Bronchial epithelial cell (primary cell): ENCODE measurements around the gene AHCY. TPM values are rescaled to one million over a fixed set of nuclear protein-coding genes. Genes with fewer than 3 reads are reported as not detected.
"Not testable (repeated sequence)": the region's sequence is repeated elsewhere in the genome, so short reads cannot be mapped to it uniquely, and the experiment has no call there.

Source experiments
- DNase-seq: peaks from one replicate; pipeline ENCODE4 v3.0.0-alpha.2; 2010; ENCODE audit warnings: low read depth
- FAIRE-seq: peaks from 2 replicates; lab custom pipeline; 2011; peaks lifted over from hg19 to GRCh38; lab: Jason Lieb, UNC
- H3K27me3 ChIP-seq: 2 replicates; pipeline ENCODE4 v1.5.1; 2011; ENCODE audit warnings: low read length; ENCODE audit not compliant: control insufficient read depth, insufficient read depth
- H3K36me3 ChIP-seq: 2 replicates; pipeline ENCODE4 v1.5.1; 2011; ENCODE audit warnings: low read length; ENCODE audit not compliant: control insufficient read depth, insufficient read depth
- H3K4me3 ChIP-seq: 2 replicates; pipeline ENCODE4 v1.5.1; 2011; ENCODE audit warnings: mild to moderate bottlenecking, low read depth, low read length, control low read depth
- CTCF ChIP-seq: IDR thresholded peaks from 2 replicates; pipeline ENCODE4 v1.5.1; 2011; ENCODE audit warnings: mild to moderate bottlenecking, moderate library complexity, low read length, control low read depth, inconsistent platforms; ENCODE audit not compliant: insufficient read depth, severe bottlenecking
- total RNA-seq: library from RNA; depleted of rRNA; stranded (reverse); fragments of >200 nt; gene quantifications from 2 replicates; pipeline ENCODE4 v1.2.1, GENCODE V29; 2014

AHCY gene
- total RNA-seq, 1 donor from 2014 or later: 278 TPM

- no peak for FAIRE-seq
- H3K4me3 ChIP-seq: peak overlapping the region; percentile 58
- no peak for TF ChIP-seq CTCF
Observed at GRCh38 chr20:34301587-34302311, 1.4 kb downstream of the AHCY start.

GRCh38 chr20:34300809-34301586, 2.2 kb downstream of the AHCY start:
- DNase-seq (no peak), FAIRE-seq (no peak)
- TF ChIP-seq CTCF: no peak
- Histone ChIP-seq H3K36me3 (peaks cover 3% of the 10 kb centered on the region), H3K27me3 (no peaks in the 10 kb centered on the region), H3K4me3 (no peak overlapping the region)

More at GRCh38 chr20:34301587-34302311, 1.4 kb downstream of the AHCY start:
- no peak for DNase-seq
- Histone ChIP-seq H3K27me3 (no peaks in the 10 kb centered on the region), H3K36me3 (peaks cover 2% of the 10 kb centered on the region)

GRCh38 chr20:34300256-34300806, 2.8 kb downstream of the AHCY start:
- FAIRE-seq (no peak), DNase-seq (peak; percentile 59)
- TF ChIP-seq CTCF: no peak
- no peak overlapping the region for H3K4me3 ChIP-seq
- H3K27me3 ChIP-seq: no peaks in the 10 kb centered on the region
- H3K36me3 ChIP-seq: peaks cover 6% of the 10 kb centered on the region

- FAIRE-seq (no peak), DNase-seq (no peak)
- no peak overlapping the region for H3K4me3 ChIP-seq
- H3K36me3 ChIP-seq: peaks cover 11% of the 10 kb centered on the region
- no peak for TF ChIP-seq CTCF
- H3K27me3 ChIP-seq: no peaks in the 10 kb centered on the region
Observed at GRCh38 chr20:34299556-34300255, 3.4 kb downstream of the AHCY start.

GRCh38 chr20:34298294-34298784, 4.8 kb downstream of the AHCY start:
- DNase-seq, FAIRE-seq, H3K27me3 ChIP-seq, H3K4me3 ChIP-seq: not testable (repeated sequence)
- peaks cover 21% of the 10 kb centered on the region for H3K36me3 ChIP-seq
